ENCODE data around the gene STAM. TPM values are rescaled to one million over a fixed set of nuclear protein-coding genes. Genes with fewer than 3 reads are reported as not detected.

The STAM gene
- polyA plus RNA-seq, 1 of the 3 experiments (the other 2 are of a cell fraction): 19.1 TPM

- Histone ChIP-seq H3K27me3 (ENCODE audit: insufficient read depth) (no peaks in the 10 kb centered on the region), H3K9me2 (no peaks in the 10 kb centered on the region), H4K20me1 (ENCODE audit: insufficient read depth) (no peaks in the 10 kb centered on the region), H3K9ac (no peak overlapping the region), H3K4me1 (ENCODE audit: control insufficient read depth in 1 of 2, insufficient read depth in 2 of 2, low read depth in 1 of 2, low read length in 1 of 2) (no peaks in the 10 kb centered on the region), H3K4me3 (ENCODE audit: low read depth in 2 of 2, low read length in 1 of 2) (no peak overlapping the region), H3K36me3 (replicated peaks in 1 of 2; ENCODE audit: control insufficient read depth in 1 of 2, insufficient read depth in 2 of 2, low read length in 1 of 2) (no peaks in the 10 kb centered on the region), H3K4me2 (no peak overlapping the region), H3K79me2 (ENCODE audit: insufficient read depth) (no peaks in the 10 kb centered on the region), H3F3A (replicated peaks; ENCODE audit: insufficient read depth) (no peaks in the 10 kb centered on the region), H3K9me3 (no peaks in the 10 kb centered on the region), H3K27ac (ENCODE audit: low read depth in 2 of 2, low read length in 1 of 2) (no peak overlapping the region), H2AFZ (ENCODE audit: low read depth) (no peak overlapping the region)
- TF ChIP-seq JUND (IDR thresholded peaks at IDR 0.05) (no peak), TAF1 (IDR thresholded peaks at IDR 0.05; ENCODE audit: borderline replicate concordance, low read depth, low read length) (no peak), USF1 (IDR thresholded peaks at IDR 0.05; ENCODE audit: borderline replicate concordance, low read depth) (no peak), SIN3A (IDR thresholded peaks at IDR 0.05; ENCODE audit: borderline replicate concordance, low read depth, low read length) (no peak), PBX3 (IDR thresholded peaks at IDR 0.05) (no peak), TCF12 (IDR thresholded peaks at IDR 0.05) (no peak), YY1 (IDR thresholded peaks at IDR 0.05; ENCODE audit: low read depth) (no peak), GATA2 (CRISPR knock-in tag; IDR thresholded peaks at IDR 0.05) (no peak)
- no peak for DNase-seq
- ChIA-PET CTCF (no interaction called here), POLR2A (no interaction called here)
- 90% methylated on average over 6 of the region's 6 CpGs for WGBS (ENCODE audit: low lambda C conversion rate)
These were observed 89.7 kb downstream of the STAM start for GRCh38 chr10:17733620-17734019.

- Histone ChIP-seq H3K36me3 (replicated peaks in 1 of 2; ENCODE audit: control insufficient read depth in 1 of 2, insufficient read depth in 2 of 2, low read length in 1 of 2) (no peaks in the 10 kb centered on the region), H3K27me3 (ENCODE audit: insufficient read depth) (no peaks in the 10 kb centered on the region), H3K79me2 (ENCODE audit: insufficient read depth) (no peaks in the 10 kb centered on the region), H3K27ac (ENCODE audit: low read depth in 2 of 2, low read length in 1 of 2) (no peak overlapping the region), H4K20me1 (ENCODE audit: insufficient read depth) (no peaks in the 10 kb centered on the region), H3K9ac (no peak overlapping the region), H3K9me3 (no peaks in the 10 kb centered on the region), H3K9me2 (no peaks in the 10 kb centered on the region), H3K4me3 (ENCODE audit: low read depth in 2 of 2, low read length in 1 of 2) (no peak overlapping the region), H3F3A (replicated peaks; ENCODE audit: insufficient read depth) (no peaks in the 10 kb centered on the region), H2AFZ (ENCODE audit: low read depth) (no peak overlapping the region), H3K4me1 (ENCODE audit: control insufficient read depth in 1 of 2, insufficient read depth in 2 of 2, low read depth in 1 of 2, low read length in 1 of 2) (no peaks in the 10 kb centered on the region), H3K4me2 (no peak overlapping the region)
- no peak for DNase-seq
- TF ChIP-seq TEAD4 (IDR thresholded peaks at IDR 0.05; ENCODE audit: borderline replicate concordance, insufficient read depth): no peak
- no peak for TF ChIP-seq MAX (IDR thresholded peaks at IDR 0.05; ENCODE audit: low read depth)
- no peak for TF ChIP-seq REST (IDR thresholded peaks at IDR 0.05; ENCODE audit: low read depth, low read length)
- no peak for TF ChIP-seq SMC3 (IDR thresholded peaks at IDR 0.05; ENCODE audit: low read depth, low read length)
- TF ChIP-seq USF1 (IDR thresholded peaks at IDR 0.05; ENCODE audit: borderline replicate concordance, low read depth): no peak
- TF ChIP-seq EZH2phosphoT487 (IDR thresholded peaks at IDR 0.05; ENCODE audit: borderline replicate concordance, low read depth): no peak
- no peak for TF ChIP-seq RAD21 (IDR thresholded peaks at IDR 0.05; ENCODE audit: low read length)
- no peak for TF ChIP-seq NFIC (IDR thresholded peaks at IDR 0.05; ENCODE audit: borderline replicate concordance)
- TF ChIP-seq FOXJ3 (CRISPR knock-in tag; IDR thresholded peaks at IDR 0.05): no peak
- WGBS (ENCODE audit: low lambda C conversion rate): 94% methylated on average over 9 of the region's 9 CpGs
- ChIA-PET CTCF (interaction anchor here (1.3 to 2.7 kb wide), 2 partner anchors 11 to 126 kb away, joined by 3 to 9 read pairs; no protein-coding TSS in a partner anchor), POLR2A (no interaction called here)
These were observed 90.6 kb downstream of the STAM start for GRCh38 chr10:17734432-17735080.

Measured in SK-N-SH (cell line).